ENCODE measurements around the gene SAMD11.

SAMD11 gene

DNA sequence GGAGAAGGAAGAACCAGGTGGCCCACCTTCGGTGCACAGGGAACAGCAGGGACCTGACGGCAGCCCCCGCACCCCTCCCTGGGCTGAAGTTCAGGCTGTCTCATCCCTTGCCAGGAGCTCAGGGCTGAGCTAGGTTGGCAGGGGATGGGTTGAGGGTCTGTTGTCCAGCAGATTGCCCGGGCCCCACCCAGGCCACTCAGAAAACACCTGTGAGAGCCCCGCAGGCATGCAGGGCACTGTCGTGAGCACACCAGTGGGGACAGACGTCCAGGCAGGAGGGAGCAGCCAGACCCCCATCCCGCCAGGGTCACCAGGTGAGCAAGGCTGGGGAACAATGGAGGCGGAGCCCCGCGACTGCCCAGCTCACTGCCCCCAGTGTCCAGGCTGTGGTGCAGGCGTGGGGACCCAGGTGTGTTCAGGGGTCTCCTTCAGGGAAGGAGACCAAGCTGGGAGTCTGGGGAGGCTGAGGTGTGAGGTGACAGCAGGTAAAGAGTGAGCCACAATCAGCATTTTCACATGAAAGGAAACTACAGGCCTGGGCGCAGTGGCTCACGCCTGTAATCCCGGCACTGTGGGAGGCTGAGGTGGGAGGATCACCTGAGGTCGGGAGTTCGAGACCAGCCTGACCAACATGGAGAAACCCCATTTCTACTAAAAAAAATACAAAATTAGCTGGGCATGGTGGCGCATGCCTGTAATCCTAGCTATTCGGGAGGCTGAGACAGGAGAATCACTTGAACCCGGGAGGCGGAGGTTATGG lies 9.4 kb upstream of the SAMD11 start:
- TF ChIP-seq ZFX (IDR thresholded peaks at IDR 0.05), result no peak
- TF ChIP-seq, protein P1, sequence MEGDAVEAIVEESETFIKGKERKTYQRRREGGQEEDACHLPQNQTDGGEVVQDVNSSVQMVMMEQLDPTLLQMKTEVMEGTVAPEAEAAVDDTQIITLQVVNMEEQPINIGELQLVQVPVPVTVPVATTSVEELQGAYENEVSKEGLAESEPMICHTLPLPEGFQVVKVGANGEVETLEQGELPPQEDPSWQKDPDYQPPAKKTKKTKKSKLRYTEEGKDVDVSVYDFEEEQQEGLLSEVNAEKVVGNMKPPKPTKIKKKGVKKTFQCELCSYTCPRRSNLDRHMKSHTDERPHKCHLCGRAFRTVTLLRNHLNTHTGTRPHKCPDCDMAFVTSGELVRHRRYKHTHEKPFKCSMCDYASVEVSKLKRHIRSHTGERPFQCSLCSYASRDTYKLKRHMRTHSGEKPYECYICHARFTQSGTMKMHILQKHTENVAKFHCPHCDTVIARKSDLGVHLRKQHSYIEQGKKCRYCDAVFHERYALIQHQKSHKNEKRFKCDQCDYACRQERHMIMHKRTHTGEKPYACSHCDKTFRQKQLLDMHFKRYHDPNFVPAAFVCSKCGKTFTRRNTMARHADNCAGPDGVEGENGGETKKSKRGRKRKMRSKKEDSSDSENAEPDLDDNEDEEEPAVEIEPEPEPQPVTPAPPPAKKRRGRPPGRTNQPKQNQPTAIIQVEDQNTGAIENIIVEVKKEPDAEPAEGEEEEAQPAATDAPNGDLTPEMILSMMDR (conservative IDR thresholded peaks at IDR 0.05), result no peak
- H3K27ac ChIP-seq, result no peak overlapping the region

DNA sequence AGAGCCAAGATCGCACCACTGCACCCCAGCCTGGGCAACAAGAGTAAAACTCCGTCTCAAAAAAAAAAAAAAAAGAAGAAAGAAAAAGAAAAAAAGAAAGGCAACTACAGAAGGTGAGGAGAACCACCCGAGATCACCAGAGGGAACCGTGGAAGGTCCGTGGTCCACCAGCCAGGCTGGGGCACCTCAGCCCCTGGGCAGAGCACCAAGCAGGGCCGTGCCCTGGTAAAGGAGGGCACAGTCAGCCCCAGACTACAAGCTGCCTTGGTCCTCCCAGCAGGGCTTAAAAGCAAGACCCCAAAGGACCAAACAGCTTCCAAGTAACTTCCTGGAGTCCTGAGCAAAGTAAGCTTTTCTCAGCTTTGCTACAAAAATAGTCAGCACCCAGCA lies 8.8 kb upstream of the SAMD11 start:
- TF ChIP-seq ZFX (IDR thresholded peaks at IDR 0.05), result no peak
- TF ChIP-seq, protein P1 (conservative IDR thresholded peaks at IDR 0.05), result no peak
- H3K27ac ChIP-seq, result no peak overlapping the region

DNA sequence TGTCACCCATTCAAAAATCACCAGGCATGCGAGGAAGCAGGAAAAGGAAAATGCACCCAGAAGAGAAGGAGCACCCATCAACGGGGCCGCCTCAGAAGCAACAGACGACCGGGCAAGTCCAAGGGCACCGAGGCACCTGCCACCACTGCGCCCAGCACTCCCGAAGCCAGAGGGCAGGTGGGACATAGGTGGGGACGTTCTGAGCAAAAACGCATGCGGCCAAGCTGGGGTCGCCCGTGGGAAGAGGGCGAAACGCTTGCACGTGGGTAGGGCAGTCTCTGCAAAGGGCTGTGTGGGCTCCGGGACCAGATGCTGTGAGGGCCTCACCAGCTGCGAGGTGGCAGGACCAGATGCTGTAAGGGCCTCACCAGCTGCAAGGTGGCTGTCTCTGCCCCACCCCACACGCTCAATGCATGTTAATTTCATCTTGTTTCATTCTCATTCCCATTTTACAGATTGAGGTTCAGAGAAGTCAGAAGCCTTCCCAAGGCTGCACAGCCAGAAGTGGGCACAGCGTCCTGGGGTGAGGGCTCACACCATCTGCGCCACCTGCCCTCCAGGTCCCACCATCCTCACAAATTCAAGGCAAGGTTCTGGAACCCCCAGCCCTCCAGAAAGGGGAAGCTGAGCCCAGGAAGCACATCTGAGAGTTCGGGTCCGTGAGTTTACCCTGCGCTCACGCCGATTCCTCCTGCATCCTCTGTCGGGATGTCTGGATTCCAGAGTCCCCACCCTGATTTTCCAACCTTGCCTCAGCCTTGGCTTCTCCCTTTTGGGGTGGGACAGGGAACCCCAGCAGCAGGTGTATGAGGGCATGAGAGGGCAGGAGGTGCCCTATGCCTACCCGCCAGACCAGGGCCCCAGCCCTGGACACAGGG lies 8.2 kb upstream of the SAMD11 start:
- no peak for TF ChIP-seq ZFX (IDR thresholded peaks at IDR 0.05)
- TF ChIP-seq, protein P1 (conservative IDR thresholded peaks at IDR 0.05), result no peak
- peak overlapping the region; percentile 64 for H3K27ac ChIP-seq

DNA sequence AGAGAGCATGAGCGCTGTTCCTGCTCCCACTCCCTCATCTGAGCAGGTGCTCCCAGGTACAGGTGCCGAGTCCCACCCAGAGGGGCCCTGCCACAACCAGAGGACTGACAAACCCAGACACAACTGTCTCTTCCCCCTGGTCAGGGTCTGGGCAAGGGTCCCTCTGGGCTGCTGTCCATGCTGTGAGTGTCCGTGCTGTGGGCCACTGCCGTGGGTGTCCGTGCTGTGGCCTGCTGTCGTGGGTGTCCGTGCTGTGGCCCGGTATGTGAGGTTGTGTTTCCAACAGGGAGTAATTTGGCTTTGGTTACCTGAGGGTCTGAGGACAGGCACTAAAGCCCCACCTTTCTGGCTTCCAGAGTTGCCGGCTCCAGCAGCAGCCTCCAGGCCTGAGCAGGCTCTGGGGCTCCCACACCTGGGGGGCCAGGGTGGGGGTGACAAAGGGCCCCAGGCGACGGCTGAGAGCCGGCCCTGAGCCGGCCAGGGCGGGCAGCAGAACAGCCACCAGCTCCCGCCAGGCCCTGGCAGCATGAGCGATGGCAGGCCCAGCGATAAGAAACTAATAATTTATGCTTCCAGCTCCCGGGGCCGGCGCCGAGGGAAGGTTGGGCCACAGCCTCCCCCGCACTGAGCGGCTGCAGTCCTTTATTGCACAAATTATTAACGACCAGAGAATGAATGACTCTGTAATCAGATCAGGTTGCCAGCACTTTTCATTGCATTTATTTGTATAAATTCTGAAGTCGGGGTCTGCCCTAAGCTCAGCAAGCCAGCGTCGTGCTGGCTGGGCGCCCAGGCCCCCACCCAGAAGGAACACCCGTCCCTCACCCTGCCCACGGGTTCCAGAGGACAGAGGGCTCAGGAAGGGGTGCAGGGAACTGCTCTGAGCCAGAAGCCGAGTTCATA lies 7.3 kb upstream of the SAMD11 start:
- peak overlapping the region; percentile 64 for H3K27ac ChIP-seq
- TF ChIP-seq, protein P1 (conservative IDR thresholded peaks at IDR 0.05), result no peak
- peak; percentile 32; the same call in 1 of the 2 replicates for TF ChIP-seq ZFX (IDR thresholded peaks at IDR 0.05)

DNA sequence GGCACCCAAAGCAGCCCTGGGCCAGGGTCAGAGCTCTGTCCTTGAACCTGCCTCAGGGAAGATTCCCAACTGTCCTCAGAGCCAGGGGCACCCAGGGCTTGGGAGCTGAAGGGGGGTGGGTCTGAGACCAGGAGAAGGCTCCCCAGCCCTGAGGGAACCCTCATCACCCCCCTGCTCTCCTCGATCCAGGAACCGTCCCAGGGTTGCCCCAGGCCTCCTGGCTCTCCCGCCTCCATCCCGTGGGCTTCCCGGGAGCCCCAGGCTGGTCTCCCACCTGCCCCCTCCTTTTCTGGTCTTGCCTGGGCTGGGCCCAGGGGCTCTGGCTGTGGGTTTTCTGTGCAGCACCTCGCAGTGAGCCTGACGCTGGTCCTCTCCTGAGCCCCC lies 6.7 kb upstream of the SAMD11 start:
- H3K27ac ChIP-seq, result peak overlapping the region; percentile 64

DNA sequence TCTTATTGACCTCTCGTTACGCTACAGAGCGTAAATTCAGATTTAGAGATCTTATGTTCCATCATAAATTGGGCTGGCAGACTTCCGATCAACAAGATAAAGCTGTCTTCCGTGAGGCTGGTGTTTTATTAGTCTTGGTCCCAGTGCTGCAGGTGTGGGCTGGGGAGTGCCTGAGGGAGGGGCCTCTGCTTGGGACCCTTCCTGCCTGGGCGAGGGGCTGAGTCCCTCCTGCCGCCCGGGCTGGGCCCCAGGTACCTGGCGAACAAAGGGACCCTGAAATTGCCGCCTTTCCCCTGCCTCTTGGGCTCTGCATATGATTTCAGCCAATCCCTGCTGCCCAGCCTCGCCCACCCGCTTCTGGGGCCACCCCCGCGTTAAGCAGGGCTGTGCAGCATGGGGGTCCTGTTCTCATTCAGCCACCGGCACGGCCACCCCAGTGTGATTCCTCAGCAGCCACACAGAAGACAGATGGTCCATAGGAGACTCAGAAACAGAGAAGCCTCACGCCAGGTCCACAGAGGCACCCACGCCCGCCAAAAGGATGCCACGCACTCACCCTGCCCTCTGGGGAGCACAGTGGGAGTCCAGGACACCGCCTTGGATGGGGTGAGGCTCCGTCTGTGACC lies 6.1 kb upstream of the SAMD11 start:
- H3K27ac ChIP-seq, result peak overlapping the region; percentile 64

More for the DNA sequence above, 6.7 kb upstream of the SAMD11 start:
- TF ChIP-seq, protein P1 (conservative IDR thresholded peaks at IDR 0.05), result no peak
- no peak for TF ChIP-seq ZFX (IDR thresholded peaks at IDR 0.05)

More for the DNA sequence above, 6.1 kb upstream of the SAMD11 start:
- no peak for TF ChIP-seq ZFX (IDR thresholded peaks at IDR 0.05)
- TF ChIP-seq, protein P1 (conservative IDR thresholded peaks at IDR 0.05), result no peak

All from C4-2B (cell line).